Thyroid gland (tissue), 4 donors: ENCODE data around the gene TIAM2. TPM values are rescaled to one million over a fixed set of nuclear protein-coding genes. Genes with fewer than 3 reads are reported as not detected.
A peak's percentile ranks its signal among the peaks of the same experiment; 100 is the strongest.
"Not testable (repeated sequence)": the region's sequence is repeated elsewhere in the genome, so short reads cannot be mapped to it uniquely, and the experiment has no call there.

Source experiments
- DNase-seq, 2 donors: peaks; one replicate each; pipeline ENCODE4 v3.0.0-alpha.2; 2019
- H3K27ac ChIP-seq, 3 donors: fragments of 200-600 bp; sonication (generic); 1 replicate in 2 of 3; 2 replicates in 1 of 3; pipeline ENCODE4 v1.5.1; 2016 to 2019; ENCODE audit warnings: mild to moderate bottlenecking in 1 of 3, moderate library complexity in 1 of 3
- H3K27me3 ChIP-seq: fragments of 200-600 bp; sonication (generic); one replicate; pipeline ENCODE4 v1.5.1; 2019
- H3K36me3 ChIP-seq, 2 donors: fragments of 200-600 bp; sonication (generic); one replicate each; pipeline ENCODE4 v1.5.1; 2016 to 2019
- H3K4me1 ChIP-seq, 2 donors: fragments of 200-600 bp; sonication (generic); one replicate each; pipeline ENCODE4 v1.5.1; 2017 to 2019
- H3K4me3 ChIP-seq, 3 donors: fragments of 200-600 bp; sonication (generic); replicated peaks in 1 of 3; 1 replicate in 2 of 3; 2 replicates in 1 of 3; pipeline ENCODE4 v1.5.1; 2016; ENCODE audit warnings: mild to moderate bottlenecking in 1 of 3
- H3K9me3 ChIP-seq: fragments of 200-600 bp; sonication (generic); one replicate; pipeline ENCODE4 v1.5.1; 2017
- CTCF ChIP-seq, 6 experiments: fragments of 200-600 bp in 3 of 6; fragments of 450-650 bp in 3 of 6; sonication (generic) in 3 of 6; IDR thresholded peaks; one replicate each; pipeline ENCODE4 v1.5.1; 2016 to 2019; ENCODE audit warnings: antibody characterized with exemption in 6 of 6, mild to moderate bottlenecking in 2 of 6, inconsistent platforms in 1 of 6, moderate library complexity in 1 of 6
- POLR2A ChIP-seq, 2 donors: fragments of 450-650 bp; IDR thresholded peaks; one replicate each; pipeline ENCODE4 v1.6.1; 2017; ENCODE audit warnings: antibody characterized with exemption in 2 of 2, mild to moderate bottlenecking in 2 of 2, moderate library complexity in 1 of 2
- WGBS, 2 donors: methylation state at CpG; one replicate each; pipeline ENCODE4 v1.1.5; 2017; 5-methylcytosine and 5-hydroxymethylcytosine counted together
- intact Hi-C: fragments of 100-400 bp; cut with DNase I; formaldehyde crosslinking; loops from one replicate; pipeline ENCODE4 v1.15.1; 2023
- total RNA-seq, 4 donors: library from RNA; depleted of rRNA; stranded (reverse); fragments of >200 nt; gene quantifications; one replicate each; pipeline ENCODE4 v1.2.3, GENCODE V29; 2016

The TIAM2 gene
- total RNA-seq, 4 donors from 2014 or later = 11.1 to 26.1 (median 18.5) TPM

- DNase-seq = no peak
- TF ChIP-seq POLR2A (IDR thresholded peaks at IDR 0.05) (no peak), CTCF (IDR thresholded peaks at IDR 0.05) (no peak)
- H3K27me3 ChIP-seq = no peaks in the 10 kb centered on the region
- intact Hi-C loops = no loop called here
- H3K36me3 ChIP-seq = peaks cover 0 to 7% of the 10 kb centered on the region in 2 donors
- WGBS, 2 donors = 64 to 69% methylated on average over 9 of the region's 9 CpGs
- H3K4me1 ChIP-seq = peaks cover 17 to 29% of the 10 kb centered on the region in 2 donors
- H3K27ac ChIP-seq = peak overlapping the region in 1 of 3 donors; percentile 1
- H3K9me3 ChIP-seq = no peaks in the 10 kb centered on the region
- no peak overlapping the region for H3K4me3 ChIP-seq
These were observed 269.7 kb downstream of the TIAM2 start for GRCh38 chr6:155264693-155265320.

- intact Hi-C loops = no loop called here
- no peaks in the 10 kb centered on the region for H3K9me3 ChIP-seq
- H3K27me3 ChIP-seq = no peaks in the 10 kb centered on the region
- no peak overlapping the region for H3K4me3 ChIP-seq
- WGBS, 2 donors = 88 to 95% methylated on average over 4 of the region's 4 CpGs
- H3K27ac ChIP-seq = no peak overlapping the region
- no peaks in the 10 kb centered on the region for H3K36me3 ChIP-seq
- no peak for DNase-seq
- TF ChIP-seq CTCF (IDR thresholded peaks at IDR 0.05) = peak in 1 of 6 experiments; percentile 12
- no peak for TF ChIP-seq POLR2A (IDR thresholded peaks at IDR 0.05)
- H3K4me1 ChIP-seq = peaks cover 17 to 29% of the 10 kb centered on the region in 2 donors
These were observed 270.9 kb downstream of the TIAM2 start for GRCh38 chr6:155265843-155266535.

GRCh38 chr6:155267411-155267810 is 272.3 kb downstream of the TIAM2 start:
- Histone ChIP-seq H3K36me3 (no peaks in the 10 kb centered on the region), H3K4me1 (peaks cover 17 to 23% of the 10 kb centered on the region in 2 donors), H3K9me3 (no peaks in the 10 kb centered on the region), H3K4me3 (no peak overlapping the region), H3K27me3 (no peaks in the 10 kb centered on the region), H3K27ac (peak overlapping the region; percentile 35 to 77 (median 63))
- intact Hi-C loops = no loop called here
- TF ChIP-seq CTCF (IDR thresholded peaks at IDR 0.05) (no peak), POLR2A (IDR thresholded peaks at IDR 0.05) (no peak)
- DNase-seq = no peak
- WGBS, 2 donors = 83 to 93% methylated on average over 2 of the region's 2 CpGs

- H3K36me3 ChIP-seq, H3K9me3 ChIP-seq, H3K4me3 ChIP-seq, intact Hi-C loops, H3K27me3 ChIP-seq: not testable (repeated sequence)
- peaks cover 17 to 28% of the 10 kb centered on the region in 2 donors for H3K4me1 ChIP-seq
- 46 to 56% methylated on average over 3 to 5 of the region's 5 CpGs for WGBS, 2 donors
- peak; percentile 32 to 34 for DNase-seq
- peak overlapping the region; percentile 35 to 77 (median 63) for H3K27ac ChIP-seq
- peak in 4 of 6 experiments; percentile 46 to 71 (median 53) for TF ChIP-seq CTCF (IDR thresholded peaks at IDR 0.05)
These were observed 273.2 kb downstream of the TIAM2 start for GRCh38 chr6:155268088-155268867.
